AG04449 (cell line): ENCODE measurements around the gene FAM210A.

Experiments used
- CTCF ChIA-PET: fragments of 350-600 bp; formaldehyde crosslinking; extraction: SDS; loops from one replicate; lab custom pipeline; 2021; ENCODE audit warnings: antibody characterized with exemption; lab: Yijun Ruan, JAX
- POLR2A ChIA-PET: fragments of 400-600, 350-600 bp; formaldehyde crosslinking; extraction: SDS; loops from one replicate; lab custom pipeline; 2020; ENCODE audit warnings: antibody characterized with exemption, inconsistent platforms; lab: Yijun Ruan, JAX
- DNase-seq: peaks from one replicate; pipeline ENCODE4 v3.0.0-alpha.2; 2010; ENCODE audit warnings: low read depth, low spot score
- H3K4me3 ChIP-seq: 2 replicates; pipeline ENCODE4 v1.5.1; 2011; ENCODE audit warnings: low read depth, mild to moderate bottlenecking, control low read depth, low read length
- TF ChIP-seq, protein P1 (sequence below): IDR thresholded peaks from one replicate; pipeline ENCODE4 v1.5.1; 2011; ENCODE audit warnings: mild to moderate bottlenecking, moderate library complexity, low read length, control low read depth, inconsistent platforms; ENCODE audit not compliant: insufficient read depth; ENCODE audit errors: missing control alignments

FAM210A gene

DNA sequence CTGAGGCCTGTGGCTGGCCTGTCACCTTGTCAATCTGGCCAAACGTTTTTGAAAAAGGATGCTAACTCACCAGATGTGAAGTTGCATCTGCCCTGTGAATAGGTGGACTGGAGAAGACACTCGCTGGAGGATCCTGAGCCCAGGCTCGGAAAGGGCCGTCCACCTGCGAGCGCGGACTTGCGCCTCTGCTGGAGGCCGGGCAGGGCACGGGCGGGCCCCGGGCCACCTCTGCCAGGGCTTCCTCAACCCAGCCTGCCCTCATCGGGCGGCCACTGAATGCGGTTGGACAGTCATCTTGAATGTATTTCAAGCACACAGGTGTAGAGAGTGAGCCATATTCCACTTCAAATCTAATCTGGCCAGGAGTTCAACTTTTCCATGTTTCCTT lies 83.9 kb downstream of the FAM210A start:
- no peak overlapping the region for H3K4me3 ChIP-seq
- ChIA-PET CTCF (no interaction called here), POLR2A (no interaction called here)
- no peak for DNase-seq
- TF ChIP-seq, protein P1, sequence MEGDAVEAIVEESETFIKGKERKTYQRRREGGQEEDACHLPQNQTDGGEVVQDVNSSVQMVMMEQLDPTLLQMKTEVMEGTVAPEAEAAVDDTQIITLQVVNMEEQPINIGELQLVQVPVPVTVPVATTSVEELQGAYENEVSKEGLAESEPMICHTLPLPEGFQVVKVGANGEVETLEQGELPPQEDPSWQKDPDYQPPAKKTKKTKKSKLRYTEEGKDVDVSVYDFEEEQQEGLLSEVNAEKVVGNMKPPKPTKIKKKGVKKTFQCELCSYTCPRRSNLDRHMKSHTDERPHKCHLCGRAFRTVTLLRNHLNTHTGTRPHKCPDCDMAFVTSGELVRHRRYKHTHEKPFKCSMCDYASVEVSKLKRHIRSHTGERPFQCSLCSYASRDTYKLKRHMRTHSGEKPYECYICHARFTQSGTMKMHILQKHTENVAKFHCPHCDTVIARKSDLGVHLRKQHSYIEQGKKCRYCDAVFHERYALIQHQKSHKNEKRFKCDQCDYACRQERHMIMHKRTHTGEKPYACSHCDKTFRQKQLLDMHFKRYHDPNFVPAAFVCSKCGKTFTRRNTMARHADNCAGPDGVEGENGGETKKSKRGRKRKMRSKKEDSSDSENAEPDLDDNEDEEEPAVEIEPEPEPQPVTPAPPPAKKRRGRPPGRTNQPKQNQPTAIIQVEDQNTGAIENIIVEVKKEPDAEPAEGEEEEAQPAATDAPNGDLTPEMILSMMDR: no peak

DNA sequence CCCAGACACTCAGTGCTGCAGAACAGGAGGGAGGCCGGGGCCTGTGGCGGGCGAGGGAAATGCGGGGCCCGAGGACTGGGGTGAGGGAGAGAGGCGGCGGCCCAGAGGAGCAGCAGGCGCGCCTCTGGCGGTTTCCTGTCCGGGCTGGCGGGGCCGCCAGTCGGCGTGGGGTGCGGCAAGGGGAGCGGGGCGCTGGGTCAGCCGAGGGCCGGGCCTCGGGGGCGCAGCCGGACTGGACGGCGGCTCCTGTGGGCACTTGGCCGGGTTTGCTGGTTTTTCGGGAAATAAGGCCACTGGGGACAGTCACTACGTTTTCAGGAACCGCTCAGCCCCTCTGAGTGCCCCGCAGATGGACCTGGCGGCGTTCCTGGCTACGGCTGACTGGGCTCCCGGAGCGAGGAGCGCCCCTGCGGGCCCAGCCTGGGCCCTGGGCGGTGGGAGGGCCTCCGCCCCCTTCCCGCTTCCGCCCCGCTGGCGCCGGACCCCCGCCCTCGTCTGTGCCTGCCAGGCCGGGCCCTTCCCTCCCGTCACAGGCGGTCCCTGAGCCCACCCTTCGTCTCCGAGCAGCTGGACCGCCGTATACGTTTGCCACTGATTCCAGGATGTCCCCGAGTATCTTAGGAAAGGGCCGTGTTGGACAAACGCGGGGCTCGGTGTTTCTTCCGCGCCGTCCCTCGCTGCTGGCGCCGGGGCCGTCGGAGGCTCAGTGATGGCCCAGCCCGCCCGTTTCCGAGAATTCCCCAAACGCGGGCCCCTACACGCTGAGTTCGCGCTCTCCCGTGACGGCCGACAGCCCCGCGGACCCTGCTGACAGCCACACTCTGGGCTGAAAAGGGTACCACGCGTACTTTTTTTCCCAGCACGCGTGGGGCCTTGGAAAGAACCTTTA lies 84.6 kb downstream of the FAM210A start:
- POLR2A ChIA-PET: no interaction called here
- TF ChIP-seq, protein P1: no peak
- no peak overlapping the region for H3K4me3 ChIP-seq
- CTCF ChIA-PET: no interaction called here
- DNase-seq: no peak

DNA sequence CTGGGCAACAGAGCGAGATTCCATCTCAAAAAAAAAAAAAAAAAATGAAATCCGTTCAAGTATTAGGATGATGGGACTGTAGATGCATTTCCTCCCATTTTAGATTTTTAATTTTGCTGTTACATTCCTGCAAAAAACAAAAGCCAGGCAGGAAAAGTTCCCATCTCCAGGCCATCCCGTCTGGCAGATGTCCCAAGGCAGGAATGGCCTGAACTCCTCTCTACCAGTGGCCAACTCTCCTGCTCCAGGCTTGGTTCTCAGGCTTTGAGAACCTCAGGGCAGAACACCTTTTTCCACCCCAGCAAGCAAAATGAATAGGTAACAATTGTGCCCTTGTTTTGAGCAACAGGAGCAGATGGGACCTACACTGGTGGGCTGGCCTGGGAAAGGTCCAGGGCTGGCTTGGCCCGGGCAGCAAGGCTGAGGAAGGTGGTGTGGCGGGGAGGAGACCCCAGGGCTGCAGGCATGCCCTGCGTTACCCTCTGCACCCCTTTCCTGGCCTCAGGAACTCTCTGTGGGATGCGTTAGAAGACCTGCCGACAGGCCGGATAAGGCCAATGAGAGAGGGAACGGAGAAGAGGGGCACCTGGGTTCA lies 86.0 kb downstream of the FAM210A start:
- ChIA-PET POLR2A (no interaction called here), CTCF (no interaction called here)
- DNase-seq: no peak
- TF ChIP-seq, protein P1: no peak
- no peak overlapping the region for H3K4me3 ChIP-seq

DNA sequence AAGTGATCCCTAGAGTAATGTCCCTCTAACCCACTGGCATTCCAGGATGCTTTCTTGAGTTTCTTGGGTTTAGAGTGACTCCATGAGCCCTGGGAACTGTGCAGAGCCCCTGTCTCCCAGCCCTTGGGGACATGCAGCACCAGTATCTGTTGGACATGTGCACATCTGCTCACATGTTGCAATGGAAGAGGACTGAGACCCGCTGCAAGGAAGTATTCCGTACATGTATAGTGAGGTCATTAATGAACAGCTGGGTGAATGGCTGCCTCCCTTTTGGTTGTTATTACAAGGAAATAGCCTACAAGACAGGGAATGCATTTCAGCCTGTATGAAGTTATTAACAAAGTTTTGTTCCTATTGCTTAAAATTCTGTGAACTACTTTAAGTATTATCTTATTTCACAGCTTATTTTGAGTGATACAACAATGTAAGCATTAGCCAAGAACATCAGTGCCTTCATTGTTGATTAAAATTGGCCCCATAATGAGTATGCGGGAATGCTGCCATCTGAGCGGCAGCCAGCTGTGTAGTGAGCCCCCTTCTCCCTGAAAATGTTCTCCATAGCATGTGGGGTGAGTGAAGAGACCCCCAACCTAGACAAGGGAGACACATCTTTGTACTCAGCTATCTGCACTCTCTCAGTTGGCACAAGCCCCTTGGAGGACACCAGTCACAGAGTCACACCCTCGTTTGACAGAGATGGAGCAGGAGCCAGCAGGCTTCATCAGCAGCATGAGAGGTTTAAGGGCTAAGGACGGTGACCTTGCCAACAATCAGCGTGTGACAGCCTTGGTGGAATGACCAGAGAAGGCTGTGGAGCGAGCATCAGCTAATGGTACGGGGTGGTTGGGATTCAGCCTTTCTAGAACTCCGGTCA lies 87.4 kb downstream of the FAM210A start:
- ChIA-PET CTCF (interaction anchor here (0.6 kb wide), 1 partner anchor 33 kb away, joined by 3 read pairs; no protein-coding TSS in a partner anchor), POLR2A (no interaction called here)
- no peak for DNase-seq
- H3K4me3 ChIP-seq: no peak overlapping the region
- TF ChIP-seq, protein P1: no peak

DNA sequence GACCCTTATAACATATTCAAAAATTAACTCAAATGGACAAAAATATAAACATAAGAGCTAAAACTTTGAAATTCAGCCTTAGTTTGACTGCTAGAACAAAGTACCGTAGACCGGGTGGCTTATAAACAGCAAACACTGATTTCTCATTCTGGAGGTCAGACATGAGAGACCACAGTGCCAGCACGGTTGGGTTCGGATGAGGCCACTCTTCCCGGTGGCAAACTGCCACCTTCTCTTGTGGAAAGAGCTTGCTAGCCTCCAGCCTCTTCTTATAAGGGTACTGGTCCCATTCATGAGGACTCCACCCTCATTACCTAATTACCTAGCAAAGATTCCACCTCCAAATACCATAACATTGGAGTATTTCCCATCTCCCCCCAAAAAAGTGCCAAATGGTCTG lies 91.3 kb downstream of the FAM210A start:
- CTCF ChIA-PET: interaction anchor here (0.7 kb wide), 1 partner anchor 419 kb away, joined by 3 read pairs; no protein-coding TSS in a partner anchor
- TF ChIP-seq, protein P1: no peak

DNA sequence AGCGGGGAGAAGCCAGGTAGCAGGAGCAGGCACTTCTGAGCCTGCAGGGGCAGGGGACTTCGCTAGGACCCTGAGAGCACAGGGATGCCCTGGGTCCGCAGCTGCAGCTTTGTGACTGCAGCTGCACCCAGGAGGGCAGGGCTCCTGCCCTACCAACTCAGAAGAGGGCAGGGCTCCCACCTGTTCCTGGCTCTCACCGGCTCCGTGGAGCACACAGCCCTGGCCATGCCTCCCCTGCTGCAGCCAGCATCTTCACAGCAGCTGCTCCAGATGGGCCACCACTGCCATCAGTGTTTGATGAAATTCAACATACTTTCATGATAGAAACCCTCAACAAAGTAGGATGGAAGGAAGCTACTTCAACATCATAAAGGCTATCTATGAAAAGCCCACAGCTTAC lies 92.7 kb downstream of the FAM210A start:
- ChIA-PET CTCF (interaction anchor here (1.0 to 2.2 kb wide), 4 partner anchors 76 to 476 kb away, joined by 3 to 9 read pairs (median 5); no protein-coding TSS in a partner anchor), POLR2A (no interaction called here)
- H3K4me3 ChIP-seq: no peak overlapping the region
- TF ChIP-seq, protein P1: no peak
- DNase-seq: no peak

More for the DNA sequence above, 91.3 kb downstream of the FAM210A start:
- POLR2A ChIA-PET: no interaction called here
- DNase-seq: no peak
- H3K4me3 ChIP-seq: no peak overlapping the region
